ENCODE measurements around the gene PCMTD2. TPM values are rescaled to one million over a fixed set of nuclear protein-coding genes. Genes with fewer than 3 reads are reported as not detected.

The PCMTD2 gene
- total and polyA plus RNA-seq, 2 experiments from 2014 or later = 33.8 to 76.1 TPM

DNA sequence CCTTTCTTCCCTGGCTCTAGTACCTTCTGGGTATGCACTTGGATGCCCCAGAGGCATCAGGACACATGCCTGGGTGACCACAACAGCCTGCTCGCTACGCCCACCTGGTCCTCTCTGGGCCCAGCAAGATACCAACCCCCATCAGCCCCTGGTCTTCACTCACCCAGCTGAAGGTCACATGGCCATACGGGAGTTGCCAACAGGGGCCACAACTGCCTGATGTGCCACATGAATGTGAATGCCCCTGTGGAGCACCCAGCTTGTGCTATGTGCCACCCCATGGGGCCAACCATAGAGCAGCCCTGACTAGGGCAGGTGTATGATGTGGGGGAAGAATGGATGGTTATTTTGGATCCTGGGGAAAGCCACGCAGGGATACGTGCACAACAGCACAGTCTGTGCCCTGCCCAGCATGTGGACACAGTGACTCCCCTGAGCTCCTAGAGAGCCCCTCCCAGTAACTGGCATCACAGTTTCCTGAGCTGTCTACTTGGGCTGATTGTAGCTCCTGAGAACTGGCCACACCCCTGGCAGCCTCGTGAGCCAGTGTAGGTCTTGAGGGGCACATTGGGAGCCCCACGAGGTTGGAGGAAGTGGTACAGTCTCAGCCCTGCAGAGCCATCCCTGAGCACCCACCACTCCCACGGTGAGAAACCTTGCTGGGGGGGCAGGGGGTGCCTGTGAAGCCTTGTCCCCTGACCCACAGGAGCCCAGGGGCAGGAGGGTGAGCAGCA lies 10.5 kb upstream of the PCMTD2 start:
- no peak for ATAC-seq
- H3K27ac ChIP-seq (ENCODE audit: low read depth) = no peak overlapping the region
- no peaks in the 10 kb centered on the region for H3K79me2 ChIP-seq (replicated peaks; ENCODE audit: insufficient read depth)
- no peaks in the 10 kb centered on the region for H4K20me1 ChIP-seq (replicated peaks; ENCODE audit: insufficient read depth)
- H3K4me3 Mint-ChIP-seq = no peak overlapping the region
- no peaks in the 10 kb centered on the region for H3K27me3 ChIP-seq (ENCODE audit: insufficient read depth)
- H3F3A ChIP-seq (replicated peaks; ENCODE audit: low read depth) = no peaks in the 10 kb centered on the region
- H3K4me1 Mint-ChIP-seq = no peaks in the 10 kb centered on the region
- H2AFZ ChIP-seq = no peak overlapping the region
- H3K4me1 ChIP-seq (ENCODE audit: insufficient read depth) = no peaks in the 10 kb centered on the region
- no peak overlapping the region for H3K4me2 ChIP-seq
- H3K4me3 ChIP-seq = no peak overlapping the region
- no peaks in the 10 kb centered on the region for H3K36me3 ChIP-seq (ENCODE audit: insufficient read depth)
- no peak for DNase-seq (ENCODE audit: low spot score)
- TF ChIP-seq, protein P1, sequence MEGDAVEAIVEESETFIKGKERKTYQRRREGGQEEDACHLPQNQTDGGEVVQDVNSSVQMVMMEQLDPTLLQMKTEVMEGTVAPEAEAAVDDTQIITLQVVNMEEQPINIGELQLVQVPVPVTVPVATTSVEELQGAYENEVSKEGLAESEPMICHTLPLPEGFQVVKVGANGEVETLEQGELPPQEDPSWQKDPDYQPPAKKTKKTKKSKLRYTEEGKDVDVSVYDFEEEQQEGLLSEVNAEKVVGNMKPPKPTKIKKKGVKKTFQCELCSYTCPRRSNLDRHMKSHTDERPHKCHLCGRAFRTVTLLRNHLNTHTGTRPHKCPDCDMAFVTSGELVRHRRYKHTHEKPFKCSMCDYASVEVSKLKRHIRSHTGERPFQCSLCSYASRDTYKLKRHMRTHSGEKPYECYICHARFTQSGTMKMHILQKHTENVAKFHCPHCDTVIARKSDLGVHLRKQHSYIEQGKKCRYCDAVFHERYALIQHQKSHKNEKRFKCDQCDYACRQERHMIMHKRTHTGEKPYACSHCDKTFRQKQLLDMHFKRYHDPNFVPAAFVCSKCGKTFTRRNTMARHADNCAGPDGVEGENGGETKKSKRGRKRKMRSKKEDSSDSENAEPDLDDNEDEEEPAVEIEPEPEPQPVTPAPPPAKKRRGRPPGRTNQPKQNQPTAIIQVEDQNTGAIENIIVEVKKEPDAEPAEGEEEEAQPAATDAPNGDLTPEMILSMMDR (conservative IDR thresholded peaks at IDR 0.05; ENCODE audit: low read depth in 2 of 2) = no peak
- TF ChIP-seq EZH2phosphoT487 (IDR thresholded peaks at IDR 0.05; ENCODE audit: unreplicated experiment) (no peak), NANOG (IDR thresholded peaks at IDR 0.05; ENCODE audit: borderline replicate concordance) (no peak), JUNB (IDR thresholded peaks at IDR 0.05; ENCODE audit: unreplicated experiment) (no peak), CREB1 (CRISPR knock-in tag; IDR thresholded peaks at IDR 0.05; ENCODE audit: low read depth) (no peak), EZH2 (IDR thresholded peaks at IDR 0.05; ENCODE audit: low read depth, unreplicated experiment) (no peak), ZNF114 (CRISPR knock-in tag; IDR thresholded peaks at IDR 0.05) (no peak), POLR2AphosphoS5 (IDR thresholded peaks at IDR 0.05; ENCODE audit: low read depth) (no peak), STAT1 (IDR thresholded peaks at IDR 0.05; ENCODE audit: unreplicated experiment) (no peak)
- TF ChIP-seq, protein P2, sequence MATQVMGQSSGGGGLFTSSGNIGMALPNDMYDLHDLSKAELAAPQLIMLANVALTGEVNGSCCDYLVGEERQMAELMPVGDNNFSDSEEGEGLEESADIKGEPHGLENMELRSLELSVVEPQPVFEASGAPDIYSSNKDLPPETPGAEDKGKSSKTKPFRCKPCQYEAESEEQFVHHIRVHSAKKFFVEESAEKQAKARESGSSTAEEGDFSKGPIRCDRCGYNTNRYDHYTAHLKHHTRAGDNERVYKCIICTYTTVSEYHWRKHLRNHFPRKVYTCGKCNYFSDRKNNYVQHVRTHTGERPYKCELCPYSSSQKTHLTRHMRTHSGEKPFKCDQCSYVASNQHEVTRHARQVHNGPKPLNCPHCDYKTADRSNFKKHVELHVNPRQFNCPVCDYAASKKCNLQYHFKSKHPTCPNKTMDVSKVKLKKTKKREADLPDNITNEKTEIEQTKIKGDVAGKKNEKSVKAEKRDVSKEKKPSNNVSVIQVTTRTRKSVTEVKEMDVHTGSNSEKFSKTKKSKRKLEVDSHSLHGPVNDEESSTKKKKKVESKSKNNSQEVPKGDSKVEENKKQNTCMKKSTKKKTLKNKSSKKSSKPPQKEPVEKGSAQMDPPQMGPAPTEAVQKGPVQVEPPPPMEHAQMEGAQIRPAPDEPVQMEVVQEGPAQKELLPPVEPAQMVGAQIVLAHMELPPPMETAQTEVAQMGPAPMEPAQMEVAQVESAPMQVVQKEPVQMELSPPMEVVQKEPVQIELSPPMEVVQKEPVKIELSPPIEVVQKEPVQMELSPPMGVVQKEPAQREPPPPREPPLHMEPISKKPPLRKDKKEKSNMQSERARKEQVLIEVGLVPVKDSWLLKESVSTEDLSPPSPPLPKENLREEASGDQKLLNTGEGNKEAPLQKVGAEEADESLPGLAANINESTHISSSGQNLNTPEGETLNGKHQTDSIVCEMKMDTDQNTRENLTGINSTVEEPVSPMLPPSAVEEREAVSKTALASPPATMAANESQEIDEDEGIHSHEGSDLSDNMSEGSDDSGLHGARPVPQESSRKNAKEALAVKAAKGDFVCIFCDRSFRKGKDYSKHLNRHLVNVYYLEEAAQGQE (IDR thresholded peaks at IDR 0.05; ENCODE audit: unreplicated experiment) = no peak
- TF ChIP-seq, protein P3, sequence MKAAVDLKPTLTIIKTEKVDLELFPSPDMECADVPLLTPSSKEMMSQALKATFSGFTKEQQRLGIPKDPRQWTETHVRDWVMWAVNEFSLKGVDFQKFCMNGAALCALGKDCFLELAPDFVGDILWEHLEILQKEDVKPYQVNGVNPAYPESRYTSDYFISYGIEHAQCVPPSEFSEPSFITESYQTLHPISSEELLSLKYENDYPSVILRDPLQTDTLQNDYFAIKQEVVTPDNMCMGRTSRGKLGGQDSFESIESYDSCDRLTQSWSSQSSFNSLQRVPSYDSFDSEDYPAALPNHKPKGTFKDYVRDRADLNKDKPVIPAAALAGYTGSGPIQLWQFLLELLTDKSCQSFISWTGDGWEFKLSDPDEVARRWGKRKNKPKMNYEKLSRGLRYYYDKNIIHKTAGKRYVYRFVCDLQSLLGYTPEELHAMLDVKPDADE (IDR thresholded peaks at IDR 0.05) = no peak
- TF ChIP-seq, protein P4, sequence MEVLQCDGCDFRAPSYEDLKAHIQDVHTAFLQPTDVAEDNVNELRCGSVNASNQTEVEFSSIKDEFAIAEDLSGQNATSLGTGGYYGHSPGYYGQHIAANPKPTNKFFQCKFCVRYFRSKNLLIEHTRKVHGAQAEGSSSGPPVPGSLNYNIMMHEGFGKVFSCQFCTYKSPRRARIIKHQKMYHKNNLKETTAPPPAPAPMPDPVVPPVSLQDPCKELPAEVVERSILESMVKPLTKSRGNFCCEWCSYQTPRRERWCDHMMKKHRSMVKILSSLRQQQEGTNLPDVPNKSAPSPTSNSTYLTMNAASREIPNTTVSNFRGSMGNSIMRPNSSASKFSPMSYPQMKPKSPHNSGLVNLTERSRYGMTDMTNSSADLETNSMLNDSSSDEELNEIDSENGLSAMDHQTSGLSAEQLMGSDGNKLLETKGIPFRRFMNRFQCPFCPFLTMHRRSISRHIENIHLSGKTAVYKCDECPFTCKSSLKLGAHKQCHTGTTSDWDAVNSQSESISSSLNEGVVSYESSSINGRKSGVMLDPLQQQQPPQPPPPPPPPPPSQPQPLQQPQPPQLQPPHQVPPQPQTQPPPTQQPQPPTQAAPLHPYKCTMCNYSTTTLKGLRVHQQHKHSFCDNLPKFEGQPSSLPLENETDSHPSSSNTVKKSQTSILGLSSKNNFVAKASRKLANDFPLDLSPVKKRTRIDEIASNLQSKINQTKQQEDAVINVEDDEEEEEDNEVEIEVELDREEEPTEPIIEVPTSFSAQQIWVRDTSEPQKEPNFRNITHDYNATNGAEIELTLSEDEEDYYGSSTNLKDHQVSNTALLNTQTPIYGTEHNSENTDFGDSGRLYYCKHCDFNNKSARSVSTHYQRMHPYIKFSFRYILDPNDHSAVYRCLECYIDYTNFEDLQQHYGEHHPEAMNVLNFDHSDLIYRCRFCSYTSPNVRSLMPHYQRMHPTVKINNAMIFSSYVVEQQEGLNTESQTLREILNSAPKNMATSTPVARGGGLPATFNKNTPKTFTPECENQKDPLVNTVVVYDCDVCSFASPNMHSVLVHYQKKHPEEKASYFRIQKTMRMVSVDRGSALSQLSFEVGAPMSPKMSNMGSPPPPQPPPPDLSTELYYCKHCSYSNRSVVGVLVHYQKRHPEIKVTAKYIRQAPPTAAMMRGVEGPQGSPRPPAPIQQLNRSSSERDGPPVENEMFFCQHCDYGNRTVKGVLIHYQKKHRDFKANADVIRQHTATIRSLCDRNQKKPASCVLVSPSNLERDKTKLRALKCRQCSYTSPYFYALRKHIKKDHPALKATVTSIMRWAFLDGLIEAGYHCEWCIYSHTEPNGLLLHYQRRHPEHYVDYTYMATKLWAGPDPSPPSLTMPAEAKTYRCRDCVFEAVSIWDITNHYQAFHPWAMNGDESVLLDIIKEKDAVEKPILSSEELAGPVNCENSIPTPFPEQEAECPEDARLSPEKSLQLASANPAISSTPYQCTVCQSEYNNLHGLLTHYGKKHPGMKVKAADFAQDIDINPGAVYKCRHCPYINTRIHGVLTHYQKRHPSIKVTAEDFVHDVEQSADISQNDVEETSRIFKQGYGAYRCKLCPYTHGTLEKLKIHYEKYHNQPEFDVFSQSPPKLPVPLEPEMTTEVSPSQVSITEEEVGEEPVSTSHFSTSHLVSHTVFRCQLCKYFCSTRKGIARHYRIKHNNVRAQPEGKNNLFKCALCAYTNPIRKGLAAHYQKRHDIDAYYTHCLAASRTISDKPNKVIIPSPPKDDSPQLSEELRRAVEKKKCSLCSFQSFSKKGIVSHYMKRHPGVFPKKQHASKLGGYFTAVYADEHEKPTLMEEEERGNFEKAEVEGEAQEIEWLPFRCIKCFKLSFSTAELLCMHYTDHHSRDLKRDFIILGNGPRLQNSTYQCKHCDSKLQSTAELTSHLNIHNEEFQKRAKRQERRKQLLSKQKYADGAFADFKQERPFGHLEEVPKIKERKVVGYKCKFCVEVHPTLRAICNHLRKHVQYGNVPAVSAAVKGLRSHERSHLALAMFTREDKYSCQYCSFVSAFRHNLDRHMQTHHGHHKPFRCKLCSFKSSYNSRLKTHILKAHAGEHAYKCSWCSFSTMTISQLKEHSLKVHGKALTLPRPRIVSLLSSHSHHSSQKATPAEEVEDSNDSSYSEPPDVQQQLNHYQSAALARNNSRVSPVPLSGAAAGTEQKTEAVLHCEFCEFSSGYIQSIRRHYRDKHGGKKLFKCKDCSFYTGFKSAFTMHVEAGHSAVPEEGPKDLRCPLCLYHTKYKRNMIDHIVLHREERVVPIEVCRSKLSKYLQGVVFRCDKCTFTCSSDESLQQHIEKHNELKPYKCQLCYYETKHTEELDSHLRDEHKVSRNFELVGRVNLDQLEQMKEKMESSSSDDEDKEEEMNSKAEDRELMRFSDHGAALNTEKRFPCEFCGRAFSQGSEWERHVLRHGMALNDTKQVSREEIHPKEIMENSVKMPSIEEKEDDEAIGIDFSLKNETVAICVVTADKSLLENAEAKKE (CRISPR knock-in tag; IDR thresholded peaks at IDR 0.05) = no peak
- H3K36me3 Mint-ChIP-seq (ENCODE audit: low read depth) = no peaks in the 10 kb centered on the region
- no peak overlapping the region for H3K27ac Mint-ChIP-seq
- no peaks in the 10 kb centered on the region for H3K9me2 ChIP-seq (ENCODE audit: insufficient read depth)
- H3K9me3 Mint-ChIP-seq = peaks cover 4% of the 10 kb centered on the region; the same call in 1 of the 3 replicates
- H3K27me3 Mint-ChIP-seq (ENCODE audit: insufficient read depth, low read depth, poor library complexity) = peaks cover 13% of the 10 kb centered on the region
